Karpas-422 (cell line): ENCODE data around the gene RSL1D1. TPM values are rescaled to one million over a fixed set of nuclear protein-coding genes. Genes with fewer than 3 reads are reported as not detected.
"Not testable (repeated sequence)": the region's sequence is repeated elsewhere in the genome, so short reads cannot be mapped to it uniquely, and the experiment has no call there.

Experiments
- DNase-seq: peaks from one replicate; pipeline ENCODE4 v3.0.0-alpha.2; 2015
- H2AFZ ChIP-seq: fragments of 200-600 bp; sonication (generic); 2 replicates; pipeline ENCODE4 v1.6.1; 2014; ENCODE audit warnings: antibody characterized with exemption, low read length, mixed read lengths
- H3K27ac ChIP-seq: fragments of 200-600 bp; sonication (generic); 2 replicates; pipeline ENCODE4 v1.5.1; 2014; ENCODE audit warnings: mild to moderate bottlenecking, low read length, moderate library complexity
- H3K27me3 ChIP-seq: fragments of 200-600 bp; sonication (generic); 2 replicates; pipeline ENCODE4 v1.6.1; 2014; ENCODE audit warnings: low read length, mixed read lengths
- H3K36me3 ChIP-seq: fragments of 200-600 bp; sonication (generic); 2 replicates; pipeline ENCODE4 v1.6.1; 2014; ENCODE audit warnings: low read length, mixed read lengths; ENCODE audit not compliant: insufficient read depth
- H3K4me1 ChIP-seq: fragments of 200-600 bp; sonication (generic); 2 replicates; pipeline ENCODE4 v1.6.1; 2014; ENCODE audit warnings: mild to moderate bottlenecking, low read length, mixed read lengths
- H3K4me2 ChIP-seq: fragments of 200-600 bp; sonication (generic); 2 replicates; pipeline ENCODE4 v1.6.1; 2014; ENCODE audit warnings: low read length, low read depth, mild to moderate bottlenecking; ENCODE audit not compliant: poor library complexity, severe bottlenecking
- H3K4me3 ChIP-seq: fragments of 200-600 bp; sonication (generic); 2 replicates; pipeline ENCODE4 v1.5.1; 2014; ENCODE audit warnings: mild to moderate bottlenecking, antibody characterized with exemption, low read length, mixed read lengths
- H3K79me2 ChIP-seq: fragments of 200-600 bp; sonication (generic); 2 replicates; pipeline ENCODE4 v1.6.1; 2014; ENCODE audit warnings: mild to moderate bottlenecking, low read length, mixed read lengths
- H3K9ac ChIP-seq: fragments of 200-600 bp; sonication (generic); 2 replicates; pipeline ENCODE4 v1.6.0; 2014; ENCODE audit warnings: low read length
- H3K9me2 ChIP-seq: fragments of 200-600 bp; sonication (generic), shearing (Covaris generic); replicated peaks from 2 replicates; pipeline ENCODE4 v1.6.0; 2014; ENCODE audit warnings: mild to moderate bottlenecking, low read length, moderate library complexity; ENCODE audit not compliant: insufficient read depth
- H3K9me3 ChIP-seq: fragments of 300-700, 200-600 bp; sonication (generic); 2 replicates; pipeline ENCODE4 v1.6.1; 2014; ENCODE audit warnings: low read length, mixed read lengths
- H4K20me1 ChIP-seq: fragments of 200-600 bp; sonication (generic); 2 replicates; pipeline ENCODE4 v1.6.1; 2014; ENCODE audit warnings: mild to moderate bottlenecking, antibody characterized with exemption, low read length, low read depth; ENCODE audit not compliant: insufficient read depth
- total RNA-seq: library from RNA; depleted of rRNA; stranded (reverse); fragments of >200 nt; shearing (Covaris generic); gene quantifications from 2 replicates; pipeline ENCODE4 v1.2.3, GENCODE V29; 2014; ENCODE audit warnings: low replicate concordance

The RSL1D1 gene
- total RNA-seq, 1 experiment from 2014 or later: 171 TPM

DNA sequence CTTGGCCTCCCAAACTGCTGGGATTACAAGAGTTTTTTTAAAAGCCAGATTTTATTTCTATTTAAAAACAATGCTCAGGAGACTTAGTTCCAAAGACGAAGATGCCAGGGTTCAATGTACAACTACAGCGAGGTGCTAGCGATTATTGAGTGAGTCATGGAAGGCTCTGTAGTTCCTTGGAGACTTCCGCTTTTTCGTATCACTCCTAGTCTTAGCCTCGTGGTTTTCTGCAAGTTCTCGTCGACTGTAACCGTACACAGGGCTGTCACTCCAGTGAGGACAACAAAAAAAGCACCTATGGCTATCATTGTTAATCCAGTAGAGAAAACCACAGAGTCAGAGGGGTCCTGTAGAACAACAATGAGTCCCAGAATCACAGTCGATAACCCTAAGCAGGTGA is 31.5 kb downstream of the RSL1D1 start:
- no peak for DNase-seq
- Histone ChIP-seq H3K79me2 (no peaks in the 10 kb centered on the region), H3K4me2 (no peak overlapping the region), H3K27me3 (no peaks in the 10 kb centered on the region), H3K9ac (no peak overlapping the region), H4K20me1 (no peaks in the 10 kb centered on the region), H3K9me2 (no peaks in the 10 kb centered on the region), H3K4me3 (no peak overlapping the region), H2AFZ (no peak overlapping the region), H3K36me3 (no peaks in the 10 kb centered on the region), H3K9me3 (no peaks in the 10 kb centered on the region), H3K27ac (no peak overlapping the region), H3K4me1 (no peaks in the 10 kb centered on the region)

DNA sequence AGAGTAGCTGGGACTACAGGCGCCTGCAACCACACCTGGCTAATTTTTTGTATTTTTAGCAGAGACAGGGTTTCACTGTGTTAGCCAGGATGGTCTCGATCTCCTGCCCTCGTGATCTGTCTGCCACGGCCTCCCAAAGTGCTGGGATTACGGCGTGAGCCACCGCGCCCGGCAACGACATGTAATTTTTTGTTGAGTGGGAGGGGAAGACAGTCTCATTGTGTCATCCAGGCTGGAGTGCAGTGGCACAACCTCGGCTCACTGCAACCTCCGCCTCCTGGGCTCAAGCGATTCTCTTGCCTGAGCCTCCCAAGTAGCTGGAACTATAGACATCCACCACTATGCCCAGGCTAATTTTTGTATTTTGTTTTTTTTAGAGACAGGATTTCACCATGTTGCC is 32.4 kb downstream of the RSL1D1 start:
- not testable (repeated sequence) for H4K20me1 ChIP-seq, H3K4me3 ChIP-seq, H3K79me2 ChIP-seq, H3K36me3 ChIP-seq, H2AFZ ChIP-seq, H3K27ac ChIP-seq, DNase-seq, H3K4me2 ChIP-seq, H3K4me1 ChIP-seq, H3K9ac ChIP-seq, H3K9me3 ChIP-seq, H3K9me2 ChIP-seq, H3K27me3 ChIP-seq

GRCh38 chr16:11816123-11816522 is 35.2 kb downstream of the RSL1D1 start:
- Histone ChIP-seq H3K4me3 (no peak overlapping the region), H3K4me1 (peaks cover 2% of the 10 kb centered on the region), H3K9me3 (no peaks in the 10 kb centered on the region), H3K9me2 (no peaks in the 10 kb centered on the region), H3K36me3 (no peaks in the 10 kb centered on the region), H4K20me1 (no peaks in the 10 kb centered on the region), H3K79me2 (no peaks in the 10 kb centered on the region), H3K27ac (no peak overlapping the region), H3K9ac (no peak overlapping the region), H3K4me2 (no peak overlapping the region), H2AFZ (no peak overlapping the region), H3K27me3 (no peaks in the 10 kb centered on the region)
- DNase-seq: no peak

DNA sequence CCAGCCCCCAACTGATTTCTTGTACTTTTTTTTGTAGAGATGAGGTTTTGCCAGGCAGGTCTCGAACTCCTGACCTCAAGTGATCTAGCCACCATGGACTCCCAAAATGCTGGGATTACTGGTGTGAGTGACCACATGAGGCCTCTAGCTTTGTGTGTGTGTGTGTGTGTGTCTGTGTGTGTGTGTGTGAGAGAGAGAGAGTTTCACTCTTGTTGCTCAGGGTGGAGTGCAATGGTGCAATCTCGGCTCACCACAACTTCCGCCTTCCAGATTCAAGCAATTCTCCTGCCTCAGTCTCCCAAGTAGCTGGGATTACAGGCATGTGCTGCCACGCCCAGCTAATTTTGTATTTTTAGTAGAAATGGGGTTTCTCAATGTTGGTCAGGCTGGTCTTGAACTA is 36.5 kb downstream of the RSL1D1 start:
- H3K27ac ChIP-seq, H3K27me3 ChIP-seq, H3K36me3 ChIP-seq, H3K4me3 ChIP-seq, H3K9me3 ChIP-seq, DNase-seq, H3K9me2 ChIP-seq, H2AFZ ChIP-seq, H3K79me2 ChIP-seq, H4K20me1 ChIP-seq, H3K4me1 ChIP-seq, H3K4me2 ChIP-seq, H3K9ac ChIP-seq: not testable (repeated sequence)

- no peak overlapping the region for H3K4me3 ChIP-seq
- H3K27me3 ChIP-seq: no peaks in the 10 kb centered on the region
- no peaks in the 10 kb centered on the region for H3K9me3 ChIP-seq
- peaks cover 9% of the 10 kb centered on the region for H3K4me1 ChIP-seq
- no peak overlapping the region for H2AFZ ChIP-seq
- DNase-seq: no peak
- H3K9ac ChIP-seq: no peak overlapping the region
- H3K27ac ChIP-seq: no peak overlapping the region
- no peaks in the 10 kb centered on the region for H3K79me2 ChIP-seq
- H3K4me2 ChIP-seq: no peak overlapping the region
- H3K9me2 ChIP-seq: no peaks in the 10 kb centered on the region
- no peaks in the 10 kb centered on the region for H4K20me1 ChIP-seq
- no peaks in the 10 kb centered on the region for H3K36me3 ChIP-seq
These were observed 44.6 kb downstream of the RSL1D1 start for GRCh38 chr16:11806721-11807120.

- Histone ChIP-seq H3K4me2 (no peak overlapping the region), H3K79me2 (no peaks in the 10 kb centered on the region), H4K20me1 (no peaks in the 10 kb centered on the region), H3K4me3 (no peak overlapping the region), H3K27me3 (no peaks in the 10 kb centered on the region), H3K27ac (no peak overlapping the region), H3K9me3 (no peaks in the 10 kb centered on the region), H3K4me1 (peaks cover 9% of the 10 kb centered on the region), H3K9me2 (no peaks in the 10 kb centered on the region), H2AFZ (no peak overlapping the region), H3K9ac (no peak overlapping the region), H3K36me3 (no peaks in the 10 kb centered on the region)
- DNase-seq: no peak
These were observed 45.8 kb downstream of the RSL1D1 start for GRCh38 chr16:11805556-11805955.

DNA sequence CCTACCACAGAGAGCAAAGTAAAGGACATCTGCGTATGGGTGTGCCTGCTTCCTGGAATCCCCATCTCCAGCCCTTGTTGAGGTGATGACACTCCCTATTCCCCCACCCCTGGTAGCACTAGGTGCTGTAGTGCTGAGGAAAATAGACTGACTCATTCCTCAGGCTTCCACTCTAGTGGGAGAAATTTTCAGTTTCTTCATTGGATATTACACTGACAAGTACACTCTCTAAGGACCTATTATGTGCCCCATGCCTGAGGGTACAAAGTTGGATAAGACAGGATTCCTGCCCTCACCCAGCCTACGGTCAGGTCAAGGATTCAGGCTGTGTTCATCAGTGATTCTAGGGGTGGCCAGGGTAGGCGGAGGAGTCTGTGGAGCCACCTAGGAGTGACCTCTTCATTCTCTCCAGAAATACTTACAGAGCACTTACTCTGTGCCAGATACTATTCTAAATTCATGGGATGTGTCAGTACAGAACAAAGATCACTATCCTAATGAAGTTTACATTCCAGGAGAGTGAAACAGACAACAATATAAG is 49.8 kb downstream of the RSL1D1 start:
- Histone ChIP-seq H3K79me2 (peaks cover 8% of the 10 kb centered on the region), H3K4me3 (no peak overlapping the region), H3K4me2 (no peak overlapping the region), H3K27ac (no peak overlapping the region), H3K9me3 (no peaks in the 10 kb centered on the region), H3K27me3 (no peaks in the 10 kb centered on the region), H2AFZ (no peak overlapping the region), H3K9me2 (no peaks in the 10 kb centered on the region), H4K20me1 (no peaks in the 10 kb centered on the region), H3K36me3 (no peaks in the 10 kb centered on the region), H3K4me1 (peaks cover 13% of the 10 kb centered on the region), H3K9ac (no peak overlapping the region)
- DNase-seq: no peak

DNA sequence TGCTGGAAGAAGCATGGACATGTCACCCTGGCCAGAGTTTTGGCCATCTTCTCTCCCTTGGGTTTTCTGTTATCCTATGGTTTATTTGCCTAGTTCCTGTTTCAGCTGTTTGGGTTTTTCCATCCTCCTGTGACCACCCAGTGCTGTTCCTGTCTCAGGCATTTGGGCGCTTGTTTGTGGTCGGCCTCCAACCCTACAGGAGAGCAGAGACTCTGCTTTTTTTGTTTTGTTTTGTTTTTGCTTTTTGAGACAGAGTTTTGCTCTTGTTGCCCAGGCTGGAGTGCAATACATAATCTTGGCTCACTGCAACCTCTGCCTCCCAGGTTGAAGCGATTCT is 51.0 kb downstream of the RSL1D1 start:
- Histone ChIP-seq H3K36me3 (no peaks in the 10 kb centered on the region), H3K9ac (no peak overlapping the region), H4K20me1 (peaks cover 6% of the 10 kb centered on the region), H3K27ac (no peak overlapping the region), H3K9me3 (no peaks in the 10 kb centered on the region), H3K79me2 (peaks cover 20% of the 10 kb centered on the region), H2AFZ (no peak overlapping the region), H3K4me3 (no peak overlapping the region), H3K4me1 (peaks cover 23% of the 10 kb centered on the region), H3K9me2 (no peaks in the 10 kb centered on the region), H3K4me2 (no peak overlapping the region), H3K27me3 (no peaks in the 10 kb centered on the region)
- DNase-seq: no peak
